Measurements from ENCODE around the gene CLN6. TPM values are rescaled to one million over a fixed set of nuclear protein-coding genes. Genes with fewer than 3 reads are reported as not detected.
A peak's percentile ranks its signal among the peaks of the same experiment; 100 is the strongest.

CLN6 gene
- total RNA-seq (1 to 10 TPM; 7.0 to 8.9 (median 7.7) TPM), polyA plus RNA-seq (6.8 TPM)
- long read RNA-seq, donor 1, partial matches to known transcripts = 0 of 4 reads
- long read RNA-seq, donor 1, other reads (novel, unspliced or antisense) = 0 of 4 reads
- long read RNA-seq, donor 2, transcript CLN6-201 (7 exons, 2,243 nt) = major isoform, 6 of 8 reads
- long read RNA-seq, donor 2, partial matches to known transcripts = 0 of 8 reads
- long read RNA-seq, donor 2, other reads (novel, unspliced or antisense) = 1 of 8 reads
- long read RNA-seq, donor 3, partial matches to known transcripts = 4 of 9 reads
- long read RNA-seq, donor 3, other reads (novel, unspliced or antisense) = 1 of 9 reads
- long read RNA-seq, donor 4, partial matches to known transcripts = 0 of 3 reads
- long read RNA-seq, donor 4, other reads (novel, unspliced or antisense) = 1 of 3 reads

- peak; percentile 96 to 97 for ATAC-seq
- Histone ChIP-seq H3K4me3 (ENCODE audit: low read length) (peak within 1 kb of the TSS; percentile 74), H3K4me1 (ENCODE audit: control insufficient read depth, insufficient read depth, low read length) (no peaks in the 10 kb centered on the region), H3K27ac (ENCODE audit: low read length) (peak within 1 kb of the TSS; percentile 34), H3K9me3 (ENCODE audit: control insufficient read depth, low read length) (no peaks in the 10 kb centered on the region), H3K27me3 (ENCODE audit: control insufficient read depth, insufficient read depth) (no peaks in the 10 kb centered on the region)
- intact Hi-C loops (cut with DNase I) = no loop called here
- DNase-seq = peak; percentile 83 to 93 (median 93)
- WGBS = under 1% methylated on average over 82 of the region's 82 CpGs
Observed at GRCh38 chr15:68229386-68230156, at the start of gene CLN6. Gene CLN6 (minus strand): TSS chr15:68229728. CDS start chr15:68229584, 144 bp downstream.

- DNase-seq (peak in 1 of 3 donors; percentile 33), ATAC-seq (no peak)
Observed at GRCh38 chr15:68278595-68279405, 49.3 kb upstream of the CLN6 start.

DNA sequence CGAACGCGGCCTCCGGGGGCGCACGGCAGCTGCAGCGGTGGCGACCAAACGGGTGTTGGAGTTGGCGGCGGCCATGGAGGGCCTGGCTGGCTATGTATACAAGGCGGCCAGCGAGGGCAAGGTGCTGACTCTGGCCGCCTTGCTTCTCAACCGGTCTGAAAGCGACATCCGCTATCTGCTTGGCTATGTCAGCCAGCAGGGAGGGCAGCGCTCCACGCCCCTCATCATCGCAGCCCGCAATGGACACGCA, 48.7 kb upstream of the CLN6 start:
- Histone ChIP-seq H3K9me3 (ENCODE audit: control insufficient read depth, low read length) (no peaks in the 10 kb centered on the region), H3K4me3 (ENCODE audit: low read length) (peak overlapping the region; percentile 60), H3K4me1 (ENCODE audit: control insufficient read depth, insufficient read depth, low read length) (peaks cover 3% of the 10 kb centered on the region), H3K27ac (ENCODE audit: low read length) (peak overlapping the region; percentile 76), H3K27me3 (ENCODE audit: control insufficient read depth, insufficient read depth) (no peaks in the 10 kb centered on the region)
- intact Hi-C loops (cut with DNase I) = no loop called here
- under 1% methylated on average over 22 of the region's 22 CpGs for whole genome bisulfite sequencing
- DNase-seq (no peak), ATAC-seq (no peak)

More at GRCh38 chr15:68278595-68279405, 49.3 kb upstream of the CLN6 start:
- Histone ChIP-seq H3K27me3 (ENCODE audit: control insufficient read depth, insufficient read depth) (no peaks in the 10 kb centered on the region), H3K4me1 (ENCODE audit: control insufficient read depth, insufficient read depth, low read length) (peaks cover 3% of the 10 kb centered on the region), H3K4me3 (ENCODE audit: low read length) (peak overlapping the region; percentile 60), H3K9me3 (ENCODE audit: control insufficient read depth, low read length) (no peaks in the 10 kb centered on the region), H3K27ac (ENCODE audit: low read length) (peak overlapping the region; percentile 78)
- intact Hi-C loops (cut with DNase I) = no loop called here
- under 1% methylated on average over 23 of the region's 23 CpGs for WGBS

DNA sequence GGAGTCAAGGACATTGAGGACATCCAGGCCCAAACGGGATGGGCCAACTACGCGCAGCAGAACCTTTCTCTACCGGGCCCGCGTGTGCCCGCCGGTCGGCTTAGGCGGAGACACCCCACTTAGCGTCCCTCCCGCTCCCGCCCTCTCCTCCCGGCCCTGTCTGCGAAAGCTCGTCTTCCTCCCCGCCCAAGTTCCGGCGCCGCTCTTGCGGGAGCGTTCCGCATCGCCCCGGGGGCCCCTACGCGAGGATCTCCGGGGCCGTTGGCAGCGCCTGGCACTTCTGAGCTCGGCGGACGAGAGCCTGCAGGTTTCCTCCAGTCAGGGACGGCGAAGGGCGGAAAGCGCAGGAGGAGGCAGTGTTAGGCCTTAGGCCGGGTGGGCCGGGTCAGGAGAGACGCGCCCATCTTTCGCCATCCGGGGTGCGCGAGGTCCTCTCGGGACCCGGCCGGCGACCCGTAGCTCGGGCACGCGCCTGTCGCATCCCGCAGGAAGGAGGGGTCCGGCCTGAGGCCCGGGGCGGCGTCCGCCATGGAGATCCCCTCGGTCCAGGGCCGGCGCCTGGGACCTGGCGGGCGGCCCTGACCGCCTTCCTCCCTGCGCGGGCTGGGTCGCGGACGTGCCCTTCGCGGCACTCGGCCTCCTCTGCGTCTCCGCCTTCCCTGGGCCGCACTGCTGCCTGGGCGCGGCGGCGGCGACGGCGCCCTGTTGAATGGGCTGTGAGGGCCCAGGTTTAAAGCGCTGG, 48.2 kb upstream of the CLN6 start, which contains the start of gene FEM1B:
FEM1B (plus strand) TSS at position 143 of the 742 bp plus-strand sequence. CDS start 673 bp downstream, outside the sequence.
- ATAC-seq (peak; percentile 93), DNase-seq (peak; percentile 90 to 95 (median 95))
- under 1% methylated on average over 85 of the region's 85 CpGs for WGBS
- Histone ChIP-seq H3K27me3 (ENCODE audit: control insufficient read depth, insufficient read depth) (no peaks in the 10 kb centered on the region), H3K9me3 (ENCODE audit: control insufficient read depth, low read length) (no peaks in the 10 kb centered on the region), H3K27ac (ENCODE audit: low read length) (peak within 1 kb of the TSS; percentile 96), H3K4me3 (ENCODE audit: low read length) (peak within 1 kb of the TSS; percentile 60), H3K4me1 (ENCODE audit: control insufficient read depth, insufficient read depth, low read length) (peaks cover 3% of the 10 kb centered on the region)
- intact Hi-C loops (cut with DNase I) = no loop called here

- Histone ChIP-seq H3K4me1 (ENCODE audit: control insufficient read depth, insufficient read depth, low read length) (peaks cover 6% of the 10 kb centered on the region), H3K27me3 (ENCODE audit: control insufficient read depth, insufficient read depth) (no peaks in the 10 kb centered on the region), H3K9me3 (ENCODE audit: control insufficient read depth, low read length) (no peaks in the 10 kb centered on the region), H3K4me3 (ENCODE audit: low read length) (peak overlapping the region; percentile 60), H3K27ac (ENCODE audit: low read length) (peak overlapping the region; percentile 96)
- ATAC-seq (peak; percentile 40 to 55), DNase-seq (peak in 2 of 3 donors; percentile 58 to 77)
- under 1% methylated on average over 25 of the region's 25 CpGs for WGBS
- intact Hi-C loops (cut with DNase I) = no loop called here
Observed at GRCh38 chr15:68277131-68277602, 47.6 kb upstream of the CLN6 start.

DNA sequence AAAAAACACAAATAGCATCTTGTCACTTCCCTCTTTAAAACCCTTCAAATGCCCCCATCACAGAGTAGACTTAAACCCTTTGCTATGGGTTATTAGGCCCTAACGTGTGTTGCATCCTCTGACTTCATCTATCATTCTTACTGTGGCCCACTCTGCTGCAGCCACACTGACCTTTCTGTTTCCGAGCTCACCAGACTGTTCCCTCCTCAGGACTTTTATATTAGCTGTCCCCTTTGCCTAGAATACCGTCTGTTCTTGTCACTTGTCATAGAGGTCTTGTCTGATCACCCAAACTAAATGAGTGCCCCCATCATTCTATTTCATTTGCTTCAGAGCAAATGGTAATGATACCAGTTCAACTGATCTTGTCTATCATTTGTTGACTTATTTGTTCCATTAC, 47.1 kb upstream of the CLN6 start:
- H3K9me3 ChIP-seq (ENCODE audit: control insufficient read depth, low read length) = no peaks in the 10 kb centered on the region
- no peak for DNase-seq
- H3K4me3 ChIP-seq (ENCODE audit: low read length) = peak overlapping the region; percentile 60
- intact Hi-C loops (cut with DNase I) = no loop called here
- no peaks in the 10 kb centered on the region for H3K27me3 ChIP-seq (ENCODE audit: control insufficient read depth, insufficient read depth)
- H3K27ac ChIP-seq (ENCODE audit: low read length) = peak overlapping the region; percentile 96
- H3K4me1 ChIP-seq (ENCODE audit: control insufficient read depth, insufficient read depth, low read length) = peaks cover 10% of the 10 kb centered on the region
- ATAC-seq = no peak
- WGBS = 25% methylated on average over 3 of the region's 3 CpGs

GRCh38 chr15:68275165-68275746, 45.7 kb upstream of the CLN6 start:
- no peaks in the 10 kb centered on the region for H3K27me3 ChIP-seq (ENCODE audit: control insufficient read depth, insufficient read depth)
- 81% methylated on average over 3 of the region's 3 CpGs for WGBS
- H3K4me3 ChIP-seq (ENCODE audit: low read length) = no peak overlapping the region
- intact Hi-C loops (cut with DNase I) = no loop called here
- no peaks in the 10 kb centered on the region for H3K9me3 ChIP-seq (ENCODE audit: control insufficient read depth, low read length)
- DNase-seq (no peak), ATAC-seq (no peak)
- peaks cover 10% of the 10 kb centered on the region for H3K4me1 ChIP-seq (ENCODE audit: control insufficient read depth, insufficient read depth, low read length)
- peak overlapping the region; percentile 39 for H3K27ac ChIP-seq (ENCODE audit: low read length)

- WGBS = 71% methylated on average over 5 of the region's 5 CpGs
- Histone ChIP-seq H3K4me3 (ENCODE audit: low read length) (no peak overlapping the region), H3K4me1 (ENCODE audit: control insufficient read depth, insufficient read depth, low read length) (peaks cover 10% of the 10 kb centered on the region), H3K27ac (ENCODE audit: low read length) (no peak overlapping the region), H3K9me3 (ENCODE audit: control insufficient read depth, low read length) (no peaks in the 10 kb centered on the region), H3K27me3 (ENCODE audit: control insufficient read depth, insufficient read depth) (no peaks in the 10 kb centered on the region)
- DNase-seq (no peak), ATAC-seq (no peak)
- intact Hi-C loops (cut with DNase I) = no loop called here
Observed at GRCh38 chr15:68274201-68274848, 44.8 kb upstream of the CLN6 start.

DNA sequence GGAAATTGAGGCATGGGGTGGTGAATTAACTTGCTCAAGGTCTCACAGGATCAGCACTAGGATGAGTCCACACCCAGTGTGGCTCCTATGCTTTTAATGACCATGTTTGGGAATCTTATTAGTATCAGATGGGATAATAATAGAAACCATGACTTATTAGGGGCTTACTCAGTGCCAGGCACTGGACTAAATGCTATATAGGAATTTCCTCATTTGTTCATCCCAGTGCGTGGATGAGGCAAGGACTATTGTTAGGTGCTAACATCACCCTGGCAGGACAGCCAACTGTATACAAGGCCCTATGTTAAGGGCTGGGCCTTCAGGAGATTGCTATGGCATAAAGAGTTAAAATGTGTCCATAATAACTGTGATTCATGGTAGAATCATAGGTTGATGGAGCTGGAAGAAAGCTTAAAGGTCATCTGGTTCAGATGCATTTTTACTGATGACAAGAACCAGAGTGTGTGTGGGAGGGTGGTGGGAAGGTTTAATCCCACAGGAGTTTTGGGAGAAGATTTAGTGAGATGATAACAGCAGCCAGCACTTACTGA, 43.3 kb upstream of the CLN6 start:
- Histone ChIP-seq H3K27me3 (ENCODE audit: control insufficient read depth, insufficient read depth) (no peaks in the 10 kb centered on the region), H3K4me1 (ENCODE audit: control insufficient read depth, insufficient read depth, low read length) (peaks cover 10% of the 10 kb centered on the region), H3K4me3 (ENCODE audit: low read length) (no peak overlapping the region), H3K9me3 (ENCODE audit: control insufficient read depth, low read length) (no peaks in the 10 kb centered on the region), H3K27ac (ENCODE audit: low read length) (peak overlapping the region; percentile 81)
- peak in 1 of 2 donors; percentile 34 for ATAC-seq
- DNase-seq = no peak
- intact Hi-C loops (cut with DNase I) = no loop called here
- 50% methylated on average over 1 of the region's 1 CpG for WGBS
